Astrocyte of the hippocampus (primary cell): ENCODE measurements around the gene KDM4B.
"Not testable (repeated sequence)": the region's sequence is repeated elsewhere in the genome, so short reads cannot be mapped to it uniquely, and the experiment has no call there.

ENCODE experiments used
- DNase-seq: peaks from one replicate; pipeline ENCODE4 v3.0.0; 2011; ENCODE audit warnings: low read depth, low spot score

The KDM4B gene

DNA sequence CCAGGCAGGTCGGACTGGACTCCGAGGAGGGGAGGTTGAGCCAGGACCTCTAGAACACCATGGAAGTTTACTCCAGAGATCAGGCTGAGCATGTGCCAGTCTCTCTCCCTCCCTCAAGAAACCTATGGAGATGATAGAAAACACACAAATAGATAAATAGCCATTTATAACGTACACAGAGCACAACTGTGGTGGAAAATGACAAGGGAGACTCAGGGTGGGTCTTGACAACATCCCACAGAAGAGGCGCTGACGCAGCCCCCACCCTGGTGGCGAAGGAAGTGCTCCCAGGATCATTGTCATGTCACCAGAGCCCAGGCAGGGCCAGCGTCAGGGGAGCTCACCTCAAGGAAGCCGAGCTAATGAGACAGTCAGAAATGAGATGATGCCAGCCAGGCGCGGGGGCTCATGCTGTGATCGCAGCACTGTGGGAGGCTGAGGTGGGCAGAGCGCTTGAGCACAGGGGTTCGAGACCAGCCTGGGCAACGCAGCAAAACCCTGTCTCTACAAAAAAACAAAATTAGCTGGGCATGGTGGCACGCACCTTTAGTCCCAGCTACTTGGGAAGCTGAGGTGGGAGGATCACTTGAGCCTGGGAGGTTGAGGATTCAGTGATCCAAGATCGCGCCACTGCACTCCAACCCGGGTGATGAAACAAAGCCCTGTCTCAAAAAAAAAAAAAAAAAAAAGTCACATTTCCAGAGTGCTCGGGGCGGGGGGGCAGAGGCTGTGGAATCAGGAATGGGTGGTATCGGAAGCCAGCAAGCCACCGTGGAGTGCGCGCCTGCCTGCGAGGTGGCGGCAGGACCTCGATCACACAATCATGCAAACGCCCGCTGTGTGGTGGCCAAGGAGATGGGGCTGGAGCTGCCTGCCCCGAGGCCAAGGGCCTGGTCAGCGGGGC is 178.4 kb downstream of the KDM4B start:
- DNase-seq = no peak

DNA sequence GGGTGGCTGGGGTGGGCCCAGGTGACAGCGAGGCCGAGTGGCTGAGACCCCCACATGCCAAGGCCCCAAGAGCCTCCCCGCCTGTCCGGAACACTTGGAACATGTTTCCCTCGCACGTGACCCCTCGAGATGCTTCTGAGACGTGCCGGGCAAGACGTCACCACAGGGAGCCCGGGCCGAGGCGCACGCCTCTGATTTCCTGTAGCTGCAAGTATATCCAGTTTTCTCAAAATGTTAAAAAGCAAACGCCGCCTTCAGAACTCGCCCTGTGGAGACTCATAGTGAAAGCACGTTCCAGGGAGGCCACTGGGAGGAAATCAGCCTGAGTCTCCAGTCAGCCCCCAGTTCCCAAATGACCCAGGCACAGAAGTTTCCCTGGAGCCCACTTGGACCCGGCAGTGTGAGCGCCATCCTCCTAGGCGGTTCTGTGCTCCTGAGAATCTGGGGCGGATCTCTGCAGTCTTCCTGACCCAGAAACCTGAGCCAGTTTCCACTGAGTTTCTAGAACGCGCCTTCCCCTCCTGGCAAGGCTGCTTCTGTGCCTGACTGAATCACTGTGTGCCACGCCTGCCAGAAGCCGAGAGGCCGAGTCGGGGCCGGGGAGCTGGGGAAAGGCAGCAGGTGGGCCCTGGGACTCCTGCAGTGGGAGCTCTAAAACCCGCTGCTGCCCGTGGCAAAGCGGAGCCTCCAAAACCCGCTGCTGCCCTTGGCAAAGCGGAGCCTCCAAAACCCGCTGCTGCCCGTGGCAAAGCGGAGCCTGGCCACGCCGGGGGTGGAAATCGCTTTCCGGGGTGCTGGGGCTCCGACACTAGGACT is 179.3 kb downstream of the KDM4B start:
- DNase-seq = no peak

DNA sequence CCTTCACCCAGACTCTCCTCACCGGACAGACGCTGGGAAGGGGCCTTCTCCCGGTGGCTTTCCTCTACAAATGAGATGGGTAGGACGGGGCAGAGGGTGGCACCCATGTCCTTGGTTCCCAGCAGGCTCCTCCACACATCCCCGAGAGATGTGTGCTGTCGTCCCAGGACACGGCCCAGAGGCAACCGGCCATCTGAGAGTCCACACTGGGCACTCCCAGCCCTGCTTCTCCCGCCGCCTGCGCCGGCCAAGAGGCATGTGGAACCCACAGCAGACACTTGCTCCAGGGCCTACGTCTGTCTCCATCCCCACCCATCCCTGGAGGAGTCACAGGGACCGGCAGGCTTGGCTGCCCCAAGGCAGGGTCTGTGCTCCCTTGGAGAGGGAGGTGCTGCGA is 179.9 kb downstream of the KDM4B start:
- no peak for DNase-seq

DNA sequence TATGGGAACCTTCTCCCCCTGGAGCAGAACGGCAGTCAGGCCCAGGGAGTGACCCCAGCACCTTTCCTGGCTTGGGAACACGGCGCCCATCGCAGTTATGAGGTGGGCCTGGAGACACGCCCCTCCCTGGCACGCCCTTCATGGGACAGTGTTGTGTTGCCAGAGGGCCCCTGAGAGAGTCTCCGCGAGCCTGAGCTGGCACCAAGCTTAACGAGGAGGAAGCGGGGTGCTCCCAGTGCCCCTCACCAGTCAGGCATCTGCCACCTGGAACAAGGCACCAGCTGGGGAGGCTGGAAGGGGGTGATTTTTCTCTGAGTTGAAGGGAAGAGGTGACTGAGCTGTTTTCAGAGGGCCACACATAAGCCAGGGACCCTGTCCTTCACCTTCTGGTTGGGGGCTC is 180.6 kb downstream of the KDM4B start:
- DNase-seq = no peak

DNA sequence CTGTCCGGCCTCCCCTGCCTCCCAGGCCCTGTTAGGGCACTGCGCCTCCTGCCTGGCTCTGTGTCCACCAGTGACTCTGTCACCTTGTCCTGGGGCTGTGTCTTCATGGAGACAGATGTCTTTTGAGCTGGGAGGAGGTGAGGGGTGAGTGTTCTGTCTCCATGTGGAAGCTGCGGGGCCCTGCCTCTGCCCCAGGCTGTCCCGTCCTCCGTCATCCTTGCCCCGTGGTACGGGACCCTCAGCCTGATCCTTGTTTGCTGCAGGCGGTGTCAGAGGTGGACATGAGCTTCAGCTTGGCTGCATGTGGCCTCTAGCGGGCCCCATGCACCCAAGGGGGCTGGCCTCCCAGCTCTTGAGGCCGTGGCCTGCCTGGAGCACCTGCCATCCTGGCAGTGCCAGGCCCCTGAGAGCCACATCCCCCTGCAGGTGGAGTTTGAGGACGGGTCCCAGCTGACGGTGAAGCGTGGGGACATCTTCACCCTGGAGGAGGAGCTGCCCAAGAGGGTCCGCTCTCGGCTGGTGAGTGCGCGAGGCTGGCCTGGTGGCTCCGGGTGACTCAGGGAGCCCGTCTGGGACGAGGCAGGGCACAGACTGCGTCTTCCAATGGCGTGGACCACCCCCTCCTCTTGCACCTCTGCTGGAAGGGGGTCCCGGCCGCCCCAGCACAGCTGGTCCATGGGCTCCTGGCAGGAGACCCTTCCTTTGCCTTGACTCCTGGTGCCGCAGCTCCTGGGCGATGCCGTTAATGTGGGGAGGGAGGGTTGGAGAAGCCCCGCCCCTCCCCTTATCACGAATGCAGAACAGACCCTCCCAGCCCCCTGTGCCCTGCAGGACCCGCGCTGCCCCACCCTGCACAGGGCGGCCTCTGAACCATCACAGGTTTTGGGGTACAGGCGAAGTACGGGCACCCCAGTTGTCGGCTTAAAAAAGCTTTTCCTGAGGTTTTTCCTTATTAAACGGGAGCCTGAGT is 181.3 kb downstream of the KDM4B start:
- no peak for DNase-seq

DNA sequence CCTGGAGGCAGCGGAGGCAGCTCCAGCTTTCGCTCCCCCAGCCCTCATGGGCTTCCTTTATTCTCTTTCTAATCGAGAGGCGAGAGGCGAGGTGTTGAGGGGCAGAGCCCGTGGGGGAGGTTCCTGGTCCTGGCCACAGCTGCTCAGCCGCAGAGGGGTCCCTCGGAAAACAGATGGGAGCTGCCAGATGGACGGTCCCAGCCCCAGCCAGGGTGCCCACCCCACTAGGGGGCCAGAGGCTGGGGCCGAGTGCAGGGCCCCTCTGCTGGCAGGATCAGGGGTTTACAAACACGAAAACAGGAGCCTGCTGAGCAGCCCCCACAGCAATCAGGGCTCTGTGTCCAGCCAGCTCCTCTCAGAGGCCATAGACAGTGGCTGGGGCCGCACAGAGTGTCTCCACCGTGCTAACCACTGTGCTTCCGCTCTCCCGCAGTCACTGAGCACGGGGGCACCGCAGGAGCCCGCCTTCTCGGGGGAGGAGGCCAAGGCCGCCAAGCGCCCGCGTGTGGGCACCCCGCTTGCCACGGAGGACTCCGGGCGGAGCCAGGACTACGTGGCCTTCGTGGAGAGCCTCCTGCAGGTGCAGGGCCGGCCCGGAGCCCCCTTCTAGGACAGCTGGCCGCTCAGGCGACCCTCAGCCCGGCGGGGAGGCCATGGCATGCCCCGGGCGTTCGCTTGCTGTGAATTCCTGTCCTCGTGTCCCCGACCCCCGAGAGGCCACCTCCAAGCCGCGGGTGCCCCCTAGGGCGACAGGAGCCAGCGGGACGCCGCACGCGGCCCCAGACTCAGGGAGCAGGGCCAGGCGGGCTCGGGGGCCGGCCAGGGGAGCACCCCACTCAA is 182.2 kb downstream of the KDM4B start:
- DNase-seq = no peak

DNA sequence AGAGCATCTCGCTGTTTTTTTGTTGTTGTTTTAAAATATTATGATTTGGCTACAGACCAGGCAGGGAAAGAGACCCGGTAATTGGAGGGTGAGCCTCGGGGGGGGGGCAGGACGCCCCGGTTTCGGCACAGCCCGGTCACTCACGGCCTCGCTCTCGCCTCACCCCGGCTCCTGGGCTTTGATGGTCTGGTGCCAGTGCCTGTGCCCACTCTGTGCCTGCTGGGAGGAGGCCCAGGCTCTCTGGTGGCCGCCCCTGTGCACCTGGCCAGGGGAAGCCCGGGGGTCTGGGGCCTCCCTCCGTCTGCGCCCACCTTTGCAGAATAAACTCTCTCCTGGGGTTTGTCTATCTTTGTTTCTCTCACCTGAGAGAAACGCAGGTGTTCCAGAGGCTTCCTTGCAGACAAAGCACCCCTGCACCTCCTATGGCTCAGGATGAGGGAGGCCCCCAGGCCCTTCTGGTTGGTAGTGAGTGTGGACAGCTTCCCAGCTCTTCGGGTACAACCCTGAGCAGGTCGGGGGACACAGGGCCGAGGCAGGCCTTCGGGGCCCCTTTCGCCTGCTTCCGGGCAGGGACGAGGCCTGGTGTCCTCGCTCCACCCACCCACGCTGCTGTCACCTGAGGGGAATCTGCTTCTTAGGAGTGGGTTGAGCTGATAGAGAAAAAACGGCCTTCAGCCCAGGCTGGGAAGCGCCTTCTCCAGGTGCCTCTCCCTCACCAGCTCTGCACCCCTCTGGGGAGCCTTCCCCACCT is 183.3 kb downstream of the KDM4B start:
- no peak for DNase-seq

DNA sequence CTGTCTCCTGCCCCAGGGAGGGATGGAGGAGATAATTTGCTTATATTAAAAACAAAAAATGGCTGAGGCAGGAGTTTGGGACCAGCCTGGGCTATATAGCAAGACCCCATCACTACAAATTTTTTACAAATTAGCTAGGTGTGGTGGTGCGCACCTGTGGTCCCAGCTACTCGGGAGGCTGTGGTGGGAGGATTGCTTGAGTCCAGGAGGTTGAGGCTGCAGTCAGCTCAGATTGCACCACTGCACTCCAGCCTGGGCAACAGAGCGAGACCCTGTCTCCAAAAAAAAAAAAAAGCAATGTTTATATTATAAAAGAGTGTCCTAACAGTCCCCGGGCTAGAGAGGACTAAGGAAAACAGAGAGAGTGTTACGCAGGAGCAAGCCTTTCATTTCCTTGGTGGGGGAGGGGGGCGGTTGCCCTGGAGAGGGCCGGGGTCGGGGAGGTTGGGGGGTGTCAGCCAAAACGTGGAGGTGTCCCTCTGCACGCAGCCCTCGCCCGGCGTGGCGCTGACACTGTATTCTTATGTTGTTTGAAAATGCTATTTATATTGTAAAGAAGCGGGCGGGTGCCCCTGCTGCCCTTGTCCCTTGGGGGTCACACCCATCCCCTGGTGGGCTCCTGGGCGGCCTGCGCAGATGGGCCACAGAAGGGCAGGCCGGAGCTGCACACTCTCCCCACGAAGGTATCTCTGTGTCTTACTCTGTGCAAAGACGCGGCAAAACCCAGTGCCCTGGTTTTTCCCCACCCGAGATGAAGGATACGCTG is 184.0 kb downstream of the KDM4B start:
- DNase-seq = no peak

DNA sequence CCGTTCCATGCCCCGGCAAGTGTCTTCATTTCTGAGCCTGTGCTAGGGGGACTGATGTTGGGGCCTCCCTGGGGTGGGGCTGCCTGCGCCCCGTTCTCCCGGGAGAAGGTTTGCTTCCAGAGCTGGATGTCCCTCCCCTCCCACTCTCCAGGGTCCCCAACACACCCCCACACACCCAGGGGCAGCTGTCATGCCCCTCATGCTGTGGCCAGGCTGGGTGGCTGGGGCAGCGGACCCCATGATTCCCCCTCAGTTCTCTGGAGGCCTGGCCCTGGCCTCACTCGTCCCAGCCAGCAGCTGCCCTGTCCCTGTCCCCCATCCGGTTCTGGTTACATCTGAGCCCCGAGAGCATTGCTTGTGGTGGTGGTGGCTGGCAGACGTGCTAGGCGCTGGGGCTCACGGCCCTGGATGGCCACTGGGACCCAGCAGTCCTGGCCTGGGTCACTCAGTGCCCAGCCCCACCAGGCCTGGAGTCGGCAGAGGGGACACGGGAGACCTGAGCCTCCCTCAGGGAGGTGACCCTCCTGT is 184.8 kb downstream of the KDM4B start:
- DNase-seq = no peak

DNA sequence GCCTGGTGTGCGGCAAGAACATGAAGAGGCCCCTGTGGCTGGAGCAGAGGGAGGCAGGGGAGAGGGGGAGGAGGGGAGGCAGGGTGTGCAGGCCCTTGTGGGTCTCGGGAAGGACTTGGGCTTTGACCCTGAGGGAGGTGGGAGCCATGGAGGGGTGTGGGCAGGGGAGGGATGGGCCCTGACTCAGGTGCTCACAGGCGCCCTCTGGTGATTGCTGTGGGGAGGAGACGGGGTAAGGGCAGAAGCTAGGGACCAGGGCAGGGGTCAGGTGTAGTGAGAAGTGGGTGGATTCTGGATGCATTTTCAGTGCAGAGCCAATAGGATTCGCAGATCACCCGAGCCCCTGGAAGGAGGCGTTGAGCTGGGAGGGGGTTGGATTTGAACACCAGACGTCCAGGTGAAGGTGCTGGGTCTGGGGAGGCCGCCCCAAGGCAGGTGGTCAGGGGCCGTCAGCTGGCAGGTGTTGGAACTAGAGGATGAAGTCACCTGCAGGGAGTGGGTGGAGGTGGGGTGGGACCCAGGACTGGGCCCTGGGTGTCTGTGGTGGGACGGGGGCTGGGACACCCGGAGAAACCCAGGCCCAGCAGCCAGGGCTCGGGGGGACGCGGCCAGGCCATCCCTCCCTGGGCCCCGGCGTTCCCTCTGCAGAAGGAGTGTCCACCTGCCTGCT is 185.4 kb downstream of the KDM4B start:
- DNase-seq = peak; percentile 29

DNA sequence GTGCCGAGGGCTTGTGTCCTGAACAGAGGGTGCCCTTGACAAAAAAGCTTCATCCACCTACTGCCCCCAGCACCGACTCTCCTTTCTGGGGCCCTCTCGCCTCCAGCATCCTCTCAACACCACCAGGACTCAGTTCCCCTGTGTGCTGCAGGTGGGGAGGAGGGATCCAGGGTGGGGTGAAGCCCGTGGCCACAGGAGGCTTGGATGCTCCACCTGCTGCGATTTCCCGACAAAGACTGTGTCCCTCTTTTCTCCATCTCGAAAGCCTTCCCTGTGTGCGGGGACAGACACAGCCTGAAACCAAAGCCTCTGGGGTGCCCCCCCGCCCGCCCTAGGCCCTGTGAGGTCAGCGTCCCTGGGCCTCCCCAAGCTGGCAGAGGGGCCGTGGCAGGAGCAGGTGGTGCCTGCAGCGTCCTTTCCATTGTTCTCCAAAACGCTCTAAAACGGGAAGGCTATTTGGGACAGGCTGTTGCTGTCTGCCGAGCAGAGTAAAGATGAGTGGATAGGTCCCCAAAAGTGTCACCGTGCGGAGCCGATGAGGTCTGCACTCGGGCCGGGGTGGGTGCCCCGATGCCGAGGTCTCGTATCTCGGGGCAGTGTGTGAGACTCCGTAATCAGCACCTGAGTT is 186.0 kb downstream of the KDM4B start:
- no peak for DNase-seq

DNA sequence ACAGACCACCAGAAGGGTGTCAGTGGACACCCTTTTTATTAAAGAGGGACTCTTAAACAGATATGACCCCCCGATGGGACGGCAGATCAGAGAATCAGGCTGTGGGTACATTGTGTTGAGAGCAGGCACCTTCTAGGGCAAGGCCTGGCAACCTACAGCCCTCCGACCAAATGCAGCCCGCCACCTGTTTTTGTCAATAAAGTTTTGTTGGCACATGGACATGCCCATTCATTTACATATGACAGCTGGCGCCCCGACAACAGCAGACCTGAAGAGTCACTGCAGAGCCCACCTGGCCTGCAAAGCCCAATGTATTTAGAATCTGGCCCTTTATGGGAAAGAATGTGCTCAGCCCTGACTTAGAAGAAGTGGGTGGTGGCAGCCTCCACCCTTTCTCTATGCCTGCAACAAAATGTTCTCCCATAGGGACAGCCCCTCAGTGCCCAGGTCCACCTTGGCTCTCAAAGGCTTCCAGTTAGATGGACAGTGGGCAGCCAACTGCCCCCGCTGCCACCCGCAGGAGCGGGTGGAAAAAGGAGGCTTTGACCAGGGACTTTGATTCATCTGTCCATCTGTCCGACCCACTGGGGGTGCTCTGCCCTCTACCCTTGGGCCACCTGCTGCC is 186.8 kb downstream of the KDM4B start:
- DNase-seq = no peak

DNA sequence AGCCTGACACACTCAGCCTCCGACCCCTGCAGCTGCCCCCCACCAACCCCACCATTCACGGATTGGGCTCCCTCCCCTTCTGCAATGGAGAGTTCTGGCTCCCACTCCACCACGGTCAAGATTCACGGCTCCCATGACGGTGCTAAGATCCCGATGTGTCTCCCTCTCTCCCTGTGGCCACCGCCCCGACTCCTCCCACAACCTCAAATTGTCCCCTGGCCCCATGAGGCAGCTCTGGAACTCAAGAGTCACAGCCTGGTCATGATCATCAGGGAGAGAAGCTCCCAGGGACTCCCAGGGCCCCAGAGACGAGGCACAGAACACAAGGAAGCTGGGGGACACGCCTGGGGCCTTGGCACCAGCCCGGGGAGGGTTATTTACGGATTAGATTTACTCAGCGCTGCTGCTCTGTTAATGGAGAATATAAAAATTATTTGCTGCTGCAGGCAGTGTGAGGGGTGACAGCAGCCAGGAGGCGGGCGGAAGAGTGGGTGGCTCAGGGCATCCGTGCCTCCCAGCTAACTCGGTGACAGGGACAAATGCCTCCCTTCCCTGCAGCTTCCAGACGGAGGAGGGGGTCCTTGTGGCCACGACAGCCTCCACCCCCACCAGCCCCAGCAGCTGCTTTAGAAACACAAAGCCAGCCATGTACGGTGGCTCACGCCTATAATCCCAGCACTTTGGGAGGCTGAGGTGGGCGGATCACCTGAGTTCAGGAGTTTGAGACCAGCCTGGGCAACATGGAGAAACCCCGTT is 187.5 kb downstream of the KDM4B start:
- no peak for DNase-seq

DNA sequence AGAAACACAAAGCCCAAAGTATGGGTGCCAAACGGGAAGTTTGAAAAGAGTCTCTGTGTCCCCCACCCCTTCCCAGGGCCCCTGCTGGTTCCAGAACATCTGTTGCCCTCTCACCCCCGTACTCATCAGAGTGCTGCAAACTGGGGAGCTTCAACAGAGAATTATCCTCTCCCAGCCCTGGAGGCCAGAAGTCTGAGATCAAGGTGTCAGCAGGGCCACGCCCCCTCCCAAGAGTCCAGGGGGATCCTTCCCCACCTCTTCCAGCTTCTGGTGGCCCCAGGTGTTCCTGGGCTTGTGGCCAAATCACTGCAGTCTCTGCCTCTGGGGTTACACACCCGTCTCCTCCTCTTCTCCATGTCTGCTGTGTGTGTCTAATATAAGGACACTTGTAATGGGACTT is 188.3 kb downstream of the KDM4B start:
- no peak for DNase-seq

DNA sequence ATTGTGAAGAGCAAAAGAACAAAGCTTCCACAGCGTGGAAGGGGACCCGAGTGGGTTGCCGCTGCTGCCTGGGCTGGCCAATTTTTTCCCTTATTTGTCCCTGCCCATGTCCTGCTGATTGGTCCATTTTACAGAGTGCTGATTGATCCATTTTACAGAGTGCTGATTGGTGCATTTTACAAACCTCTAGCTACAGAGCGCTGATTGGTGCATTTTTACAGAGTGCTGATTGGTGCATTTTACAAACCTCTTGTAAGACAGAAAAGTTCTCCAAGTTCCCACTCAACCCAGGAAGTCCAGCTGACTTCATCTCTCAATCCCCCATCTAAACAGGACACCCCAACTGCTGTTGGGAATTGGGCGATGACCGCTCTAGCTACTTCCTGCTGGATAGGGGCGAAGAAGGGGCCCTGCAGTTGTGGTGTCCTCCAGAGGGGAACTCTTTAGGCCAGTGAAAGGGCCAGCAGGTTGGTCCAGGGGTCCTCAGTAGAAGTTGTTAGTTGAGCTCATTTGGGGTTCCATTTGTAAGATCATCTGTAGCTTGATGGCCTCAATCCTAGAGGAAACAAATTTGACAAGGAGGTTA is 189.7 kb downstream of the KDM4B start:
- DNase-seq = not testable (repeated sequence)

DNA sequence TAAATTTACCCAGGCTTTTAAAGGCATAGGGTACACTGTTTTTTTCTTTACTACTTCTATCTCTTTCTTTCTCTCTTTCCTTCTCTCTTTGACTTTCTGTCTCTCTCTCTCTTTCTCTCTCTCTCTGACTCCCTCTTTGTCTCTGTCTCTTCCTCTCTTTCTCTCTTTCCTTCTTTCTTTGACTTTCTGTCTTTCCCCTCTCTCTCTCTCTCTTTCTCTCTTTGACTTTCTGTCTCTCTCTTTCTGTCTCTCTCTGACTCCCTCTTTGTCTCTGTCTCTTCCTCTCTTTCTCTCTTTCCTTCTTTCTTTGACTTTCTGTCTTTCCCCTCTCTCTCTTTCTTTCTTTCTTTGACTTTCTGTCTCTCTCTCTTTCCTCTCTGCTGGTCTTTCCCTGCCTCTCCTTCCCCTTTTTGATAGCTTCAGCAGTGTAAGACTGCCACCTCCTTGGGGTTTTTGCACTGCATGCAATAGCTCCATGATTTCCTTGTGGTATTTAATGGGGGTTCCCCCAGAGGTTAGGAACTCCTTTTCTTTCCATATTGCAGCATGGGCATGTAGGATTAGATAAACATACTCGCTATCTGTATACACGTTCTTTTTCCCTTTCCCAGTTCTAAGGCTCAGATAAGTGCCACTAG is 191.4 kb downstream of the KDM4B start:
- DNase-seq = not testable (repeated sequence)
